Heart right ventricle (tissue), 16 donors: ENCODE measurements around the gene DLGAP1. TPM values are rescaled to one million over a fixed set of nuclear protein-coding genes. Genes with fewer than 3 reads are reported as not detected.

Experiments used
- ATAC-seq, 8 donors: fragments of 200-7000 bp; cut with Tn5 transposase; one replicate each; pipeline ENCODE4 v1.9.1; 2020; ENCODE audit warnings: mild to moderate bottlenecking in 8 of 8, moderate library complexity in 8 of 8, moderate number of reproducible peaks in 1 of 8
- DNase-seq, 2 donors: peaks; one replicate each; pipeline ENCODE4 v3.0.0-alpha.2; 2020
- H3K27ac ChIP-seq, 10 donors: fragments of 200-600 bp; sonication (generic) in 2 of 10; one replicate each; pipeline versions ENCODE4 v1.5.0 to v1.8.0; 2020 to 2022; ENCODE audit warnings: mild to moderate bottlenecking in 3 of 10
- H3K27me3 ChIP-seq, 7 donors: fragments of 200-600 bp; one replicate each; pipeline ENCODE4 v1.8.0; 2021 to 2022; ENCODE audit warnings: mild to moderate bottlenecking in 2 of 7
- H3K36me3 ChIP-seq, 9 donors: fragments of 200-600 bp; sonication (generic) in 1 of 9; one replicate each; pipeline versions ENCODE4 v1.5.0 to v1.8.0; 2020 to 2022; ENCODE audit warnings: mild to moderate bottlenecking in 2 of 9
- H3K4me1 ChIP-seq, 9 donors: fragments of 200-600 bp; sonication (generic) in 1 of 9; one replicate each; pipeline versions ENCODE4 v1.5.0 to v1.8.0; 2020 to 2022; ENCODE audit warnings: mild to moderate bottlenecking in 4 of 9
- H3K4me3 ChIP-seq, 10 donors: fragments of 200-600 bp; sonication (generic) in 2 of 10; one replicate each; pipeline versions ENCODE4 v1.5.0 to v1.8.0; 2020 to 2022; ENCODE audit warnings: mild to moderate bottlenecking in 7 of 10, moderate library complexity in 2 of 10
- H3K9me3 ChIP-seq, 11 donors: fragments of 200-600 bp in 10 of 11; sonication (generic) in 2 of 11; one replicate each; pipeline versions ENCODE4 v1.5.0 to v1.8.0; 2013 to 2022; ENCODE audit warnings: mild to moderate bottlenecking in 2 of 11, control low read depth in 1 of 11, moderate library complexity in 1 of 11
- CTCF ChIP-seq, 9 donors: fragments of 200-600 bp; sonication (generic) in 2 of 9; IDR thresholded peaks; one replicate each; pipeline versions ENCODE4 v1.5.0 to v1.8.0; 2021 to 2022; ENCODE audit warnings: antibody characterized with exemption in 9 of 9, mild to moderate bottlenecking in 5 of 9, moderate library complexity in 1 of 9
- WGBS, 2 donors: extraction: QIAGEN DNeasy Blood & Tissue Kit; methylation state at CpG; one replicate each; pipeline ENCODE4 v1.1.7; 2013; ENCODE audit warnings: inconsistent platforms in 1 of 2; 5-methylcytosine and 5-hydroxymethylcytosine counted together
- intact Hi-C, 10 donors: fragments of 100-400 bp; cut with DNase I; formaldehyde crosslinking; loops; one replicate each; pipeline versions ENCODE4 v1.11.1 to v1.14.2; 2022
- polyA plus RNA-seq, 2 donors: library from polyadenylated mRNA; stranded (reverse); fragments of 200-250 nt; gene quantifications; one replicate each; pipeline ENCODE4 v1.2.3, GENCODE V29; 2013
- total RNA-seq, 10 donors: library from RNA; stranded (reverse); fragmentation: NEBNext Ultra II Directional in 3 of 10; extraction: Animal tissue kit (Norgen Biotek cat#: 25700) in 3 of 10; gene quantifications; one replicate each; pipeline versions ENCODE4 v1.2.1 to v1.2.4, GENCODE V29; 2021 to 2023
- donor health status: Arrhythmogenic right ventricular cardiomyopathy.
- donor health status: ischemic (EF 13 %, LVEDD 7.1; RV severe dilation, severe dysfunction).
- donor health status: healthy with polysubstance abuse.
- donor health status: DM: no; HTN: yes; CAD: no.
- donor health status: DM: no; HTN: no; CAD: no.
- donor health status: ischemic (EF 25% LVEDD 6.9; RV normal size, moderate dysfunction).
- donor health status: ischemic (EF 25% LVEDD 5.7; RV mildly dilated, moderate dysfunction).
- donor health status: healthy.
- donor health status: DM: yes; HTN: yes; CAD: no.
- donor health status: Ischemic cardiomyopathy.
- donor health status: ischemic (EF 35%, LVEDD 5.7; RV mildly dilated, moderate dysfunction).
- donor health status: nonischemic (EF 11% LVEDD 7.7; RV severe dilation, severe dysfunction).
- donor health status: DM: yes; HTN: yes; CAD: no.
- donor health status: PGD.
- donor health status: ischemic (EF 29% LVEDD 5.4; RV normal size, mild dysfunction).
- donor health status: nonischemic (EF 23%, LVEDD 6.1; RV moderate dilation, normal function).

The DLGAP1 gene
- total and polyA plus RNA-seq, 12 donors = 0.07 to 7.2 (median 1.0) TPM; not detected in 2

GRCh38 chr18:3935305-3935704, 519.8 kb downstream of the DLGAP1 start:
- WGBS, 2 donors = 54 to 56% methylated on average over 1 of the region's 1 CpG
- DNase-seq = no peak
- no peak overlapping the region for H3K27ac ChIP-seq

GRCh38 chr18:3932276-3932675, 522.8 kb downstream of the DLGAP1 start:
- Histone ChIP-seq H3K27ac (no peak overlapping the region), H3K36me3 (no peaks in the 10 kb centered on the region), H3K4me1 (peaks cover 0 to 6% (median 0%) of the 10 kb centered on the region in 9 donors), H3K4me3 (no peak overlapping the region), H3K27me3 (no peaks in the 10 kb centered on the region), H3K9me3 (no peaks in the 10 kb centered on the region)
- no peak for TF ChIP-seq CTCF (IDR thresholded peaks at IDR 0.05)
- ATAC-seq (no peak), DNase-seq (no peak)
- 49 to 50% methylated on average over 4 of the region's 4 CpGs for WGBS, 2 donors
- intact Hi-C loops = no loop called here

More at GRCh38 chr18:3935305-3935704, 519.8 kb downstream of the DLGAP1 start:
- intact Hi-C loops = no loop called here
- H3K9me3 ChIP-seq = peaks cover 0 to 9% (median 0%) of the 10 kb centered on the region in 11 donors
- H3K4me3 ChIP-seq = no peak overlapping the region
- H3K36me3 ChIP-seq = no peaks in the 10 kb centered on the region
- no peaks in the 10 kb centered on the region for H3K4me1 ChIP-seq
- no peaks in the 10 kb centered on the region for H3K27me3 ChIP-seq
- TF ChIP-seq CTCF (IDR thresholded peaks at IDR 0.05) = no peak
- no peak for ATAC-seq

GRCh38 chr18:3931542-3932112, 523.5 kb downstream of the DLGAP1 start:
- Histone ChIP-seq H3K4me1 (peaks cover 0 to 6% (median 0%) of the 10 kb centered on the region in 9 donors), H3K27ac (no peak overlapping the region), H3K27me3 (no peaks in the 10 kb centered on the region), H3K4me3 (no peak overlapping the region), H3K9me3 (no peaks in the 10 kb centered on the region), H3K36me3 (no peaks in the 10 kb centered on the region)
- DNase-seq (no peak), ATAC-seq (no peak)
- no peak for TF ChIP-seq CTCF (IDR thresholded peaks at IDR 0.05)
- WGBS, 2 donors = 95% methylated on average over 4 of the region's 4 CpGs
- intact Hi-C loops = no loop called here

- no peak overlapping the region for H3K4me3 ChIP-seq
- DNase-seq (no peak), ATAC-seq (no peak)
- intact Hi-C loops = no loop called here
- TF ChIP-seq CTCF (IDR thresholded peaks at IDR 0.05) = no peak
- no peaks in the 10 kb centered on the region for H3K9me3 ChIP-seq
- 94 to 98% methylated on average over 6 of the region's 6 CpGs for WGBS, 2 donors
- peaks cover 0 to 6% (median 0%) of the 10 kb centered on the region in 9 donors for H3K4me1 ChIP-seq
- no peaks in the 10 kb centered on the region for H3K27me3 ChIP-seq
- H3K27ac ChIP-seq = no peak overlapping the region
- no peaks in the 10 kb centered on the region for H3K36me3 ChIP-seq
Measured at GRCh38 chr18:3931013-3931315, 524.1 kb downstream of the DLGAP1 start.
